Trophoblast cell (in vitro differentiated cells and primary cell): ENCODE data around the gene SH3TC2.

Experiments used
- DNase-seq, 2 donors: peaks; one replicate each; pipeline ENCODE4 v3.0.0-alpha.2; 2016
- H2AFZ ChIP-seq: 2 replicates; pipeline ENCODE4 v1.6.1; 2013; ENCODE audit warnings: low read length, moderate library complexity, mild to moderate bottlenecking; ENCODE audit not compliant: insufficient read depth, poor library complexity
- H2AK5ac ChIP-seq: 2 replicates; pipeline ENCODE4 v1.6.1; 2013; ENCODE audit warnings: mild to moderate bottlenecking, low read length
- H2BK120ac ChIP-seq: 2 replicates; pipeline ENCODE4 v1.6.1; 2013; ENCODE audit warnings: low read length, mild to moderate bottlenecking, moderate library complexity; ENCODE audit not compliant: insufficient read depth, poor library complexity
- H2BK12ac ChIP-seq: 2 replicates; pipeline ENCODE4 v1.6.1; 2013; ENCODE audit warnings: mild to moderate bottlenecking, low read length, moderate library complexity
- H2BK5ac ChIP-seq: 2 replicates; pipeline ENCODE4 v1.6.1; 2013; ENCODE audit warnings: low read length, low read depth, moderate library complexity, mild to moderate bottlenecking; ENCODE audit not compliant: poor library complexity
- H3K14ac ChIP-seq: 2 replicates; pipeline ENCODE4 v1.6.1; 2013; ENCODE audit warnings: mild to moderate bottlenecking, low read length
- H3K18ac ChIP-seq: 2 replicates; pipeline ENCODE4 v1.6.1; 2013; ENCODE audit warnings: mild to moderate bottlenecking, low read length
- H3K23ac ChIP-seq: 2 replicates; pipeline ENCODE4 v1.6.1; 2013; ENCODE audit warnings: low read length
- H3K27ac ChIP-seq: 2 replicates; pipeline ENCODE4 v1.5.1; 2013; ENCODE audit warnings: low read depth, mild to moderate bottlenecking, inconsistent platforms, low read length, moderate library complexity
- H3K27me3 ChIP-seq: 2 replicates; pipeline ENCODE4 v1.6.1; 2013; ENCODE audit warnings: inconsistent platforms, mild to moderate bottlenecking, low read length, moderate library complexity; ENCODE audit not compliant: insufficient read depth
- H3K36me3 ChIP-seq, 2 experiments: 1 replicate in 1 of 2; 2 replicates in 1 of 2; pipeline ENCODE4 v1.6.1; 2013; ENCODE audit warnings: low read length in 2 of 2, mild to moderate bottlenecking in 2 of 2, moderate library complexity in 1 of 2; ENCODE audit not compliant: insufficient read depth in 2 of 2, control insufficient read depth in 1 of 2
- H3K4ac ChIP-seq: 2 replicates; pipeline ENCODE4 v1.6.1; 2013; ENCODE audit warnings: low read depth, mild to moderate bottlenecking, low read length, moderate library complexity
- H3K4me1 ChIP-seq, 2 experiments: 1 replicate in 1 of 2; 2 replicates in 1 of 2; pipeline ENCODE4 v1.6.1; 2013; ENCODE audit warnings: low read length in 2 of 2, mild to moderate bottlenecking in 2 of 2, moderate library complexity in 1 of 2; ENCODE audit not compliant: insufficient read depth in 2 of 2, control insufficient read depth in 1 of 2
- H3K4me2 ChIP-seq: 2 replicates; pipeline ENCODE4 v1.6.1; 2013; ENCODE audit warnings: inconsistent platforms, mild to moderate bottlenecking, low read length, moderate library complexity
- H3K4me3 ChIP-seq: 2 replicates; pipeline ENCODE4 v1.5.1; 2013; ENCODE audit warnings: mild to moderate bottlenecking, low read depth, low read length, inconsistent platforms
- H3K79me1 ChIP-seq: one replicate; pipeline ENCODE4 v1.6.1; 2013; ENCODE audit warnings: low read length
- H3K79me2 ChIP-seq: 2 replicates; pipeline ENCODE4 v1.6.1; 2013; ENCODE audit warnings: low read length, mild to moderate bottlenecking; ENCODE audit not compliant: control insufficient read depth, insufficient read depth, poor library complexity
- H3K9ac ChIP-seq: 2 replicates; pipeline ENCODE4 v1.6.1; 2013; ENCODE audit warnings: mild to moderate bottlenecking, low read length
- H3K9me3 ChIP-seq: 2 replicates; pipeline ENCODE4 v1.6.1; 2013; ENCODE audit warnings: low read depth, mild to moderate bottlenecking, control low read depth, inconsistent platforms, low read length; ENCODE audit not compliant: insufficient read depth
- H4K12ac ChIP-seq: 2 replicates; pipeline ENCODE4 v1.6.1; 2013; ENCODE audit warnings: low read depth, mild to moderate bottlenecking, low read length, moderate library complexity
- H4K8ac ChIP-seq: 2 replicates; pipeline ENCODE4 v1.6.1; 2013; ENCODE audit warnings: low read depth, mild to moderate bottlenecking, low read length, moderate library complexity
- H4K91ac ChIP-seq: one replicate; pipeline ENCODE4 v1.6.1; 2013; ENCODE audit warnings: low read depth, mild to moderate bottlenecking, low read length, moderate library complexity
- WGBS: extraction: QIAGEN DNeasy Blood & Tissue Kit; methylation state at CpG from one replicate; pipeline ENCODE4 v1.1.7; 2013; ENCODE audit warnings: missing lambda C conversion rate; ENCODE audit not compliant: insufficient read length, insufficient coverage; ENCODE audit errors: extremely low coverage; 5-methylcytosine and 5-hydroxymethylcytosine counted together

The SH3TC2 gene

GRCh38 chr5:149047462-149047861, 15.4 kb downstream of the SH3TC2 start:
- Histone ChIP-seq H2BK5ac (no peak overlapping the region), H2BK120ac (no peak overlapping the region), H2BK12ac (no peak overlapping the region), H4K12ac (no peak overlapping the region), H3K9me3 (no peaks in the 10 kb centered on the region), H3K27me3 (no peaks in the 10 kb centered on the region), H3K14ac (no peak overlapping the region), H3K4me2 (no peak overlapping the region), H4K8ac (no peak overlapping the region), H3K4me1 (no peaks in the 10 kb centered on the region), H4K91ac (no peak overlapping the region), H2AFZ (no peak overlapping the region), H3K4me3 (no peak overlapping the region), H3K27ac (no peak overlapping the region), H3K36me3 (no peaks in the 10 kb centered on the region), H3K4ac (no peak overlapping the region), H3K9ac (no peak overlapping the region), H3K79me2 (no peaks in the 10 kb centered on the region), H3K23ac (no peak overlapping the region), H2AK5ac (no peak overlapping the region), H3K18ac (no peak overlapping the region), H3K79me1 (no peaks in the 10 kb centered on the region)
- no CpG with 5 or more reads among the region's 3 CpGs for WGBS
- DNase-seq, result no peak

GRCh38 chr5:149046196-149046829, 16.5 kb downstream of the SH3TC2 start:
- Histone ChIP-seq H3K4me2 (no peak overlapping the region), H3K4ac (no peak overlapping the region), H4K91ac (no peak overlapping the region), H4K12ac (no peak overlapping the region), H3K14ac (no peak overlapping the region), H3K23ac (no peak overlapping the region), H3K4me3 (no peak overlapping the region), H3K79me2 (no peaks in the 10 kb centered on the region), H3K36me3 (no peaks in the 10 kb centered on the region), H4K8ac (no peak overlapping the region), H3K27ac (no peak overlapping the region), H2BK5ac (no peak overlapping the region), H3K9ac (no peak overlapping the region), H3K18ac (no peak overlapping the region), H2BK120ac (no peak overlapping the region), H2AK5ac (no peak overlapping the region), H2AFZ (no peak overlapping the region), H3K79me1 (no peaks in the 10 kb centered on the region), H2BK12ac (no peak overlapping the region), H3K27me3 (no peaks in the 10 kb centered on the region), H3K9me3 (no peaks in the 10 kb centered on the region), H3K4me1 (no peaks in the 10 kb centered on the region)
- no peak for DNase-seq
- no CpG with 5 or more reads among the region's 2 CpGs for WGBS

GRCh38 chr5:149045089-149045460, 17.8 kb downstream of the SH3TC2 start:
- H4K8ac ChIP-seq, result no peak overlapping the region
- H3K79me1 ChIP-seq, result no peaks in the 10 kb centered on the region
- H2BK5ac ChIP-seq, result no peak overlapping the region
- H3K9ac ChIP-seq, result no peak overlapping the region
- no peak overlapping the region for H3K4me2 ChIP-seq
- no peaks in the 10 kb centered on the region for H3K79me2 ChIP-seq
- no peak overlapping the region for H2BK12ac ChIP-seq
- H3K9me3 ChIP-seq, result no peaks in the 10 kb centered on the region
- no peak overlapping the region for H3K4me3 ChIP-seq
- no peak overlapping the region for H3K18ac ChIP-seq
- no peaks in the 10 kb centered on the region for H3K27me3 ChIP-seq
- no peak overlapping the region for H2BK120ac ChIP-seq
- no peak overlapping the region for H3K4ac ChIP-seq
- H3K23ac ChIP-seq, result no peak overlapping the region
- DNase-seq, result no peak
- H3K4me1 ChIP-seq, result no peaks in the 10 kb centered on the region
- no peak overlapping the region for H2AFZ ChIP-seq
- H3K27ac ChIP-seq, result no peak overlapping the region
- H4K91ac ChIP-seq, result no peak overlapping the region
- H4K12ac ChIP-seq, result no peak overlapping the region
- H3K14ac ChIP-seq, result no peak overlapping the region
- H2AK5ac ChIP-seq, result no peak overlapping the region
- H3K36me3 ChIP-seq, result no peaks in the 10 kb centered on the region

DNA sequence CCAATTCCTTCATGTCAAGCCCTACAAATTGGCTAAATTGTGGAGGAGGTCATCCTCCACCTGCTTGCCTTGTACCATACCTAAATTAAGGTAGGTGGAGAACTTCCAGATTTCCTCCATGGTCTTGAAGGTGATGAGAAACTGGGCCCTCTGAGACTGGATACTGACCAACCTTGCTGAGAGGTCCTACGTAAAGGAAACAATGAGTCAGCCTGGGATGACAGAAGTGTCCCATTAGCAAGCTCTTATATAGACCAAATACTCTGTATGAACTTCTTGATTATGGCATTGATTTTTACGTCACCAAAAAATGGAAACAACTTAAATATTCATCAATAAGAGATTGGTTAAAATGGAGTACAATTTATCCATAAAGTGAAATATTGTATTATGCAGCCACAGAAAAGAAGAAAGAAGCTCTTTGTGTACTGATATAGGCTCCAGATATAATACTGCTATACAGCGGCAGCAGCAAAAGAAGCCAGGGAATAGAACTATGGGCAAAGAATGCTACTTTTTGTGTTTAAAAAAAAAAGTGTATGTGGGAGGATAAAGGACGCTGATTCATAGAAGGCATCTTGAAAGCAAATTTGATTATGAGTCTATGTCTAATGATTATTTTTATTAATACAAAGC, 18.3 kb downstream of the SH3TC2 start:
- no peak overlapping the region for H3K27ac ChIP-seq

More for the DNA sequence above, 18.3 kb downstream of the SH3TC2 start:
- Histone ChIP-seq H4K8ac (no peak overlapping the region), H3K4ac (no peak overlapping the region), H2AFZ (no peak overlapping the region), H3K23ac (no peak overlapping the region), H3K79me2 (no peaks in the 10 kb centered on the region), H3K4me3 (no peak overlapping the region), H3K36me3 (no peaks in the 10 kb centered on the region), H4K91ac (no peak overlapping the region), H3K14ac (no peak overlapping the region), H2AK5ac (no peak overlapping the region), H2BK12ac (no peak overlapping the region), H3K27me3 (no peaks in the 10 kb centered on the region), H3K18ac (no peak overlapping the region), H3K79me1 (no peaks in the 10 kb centered on the region), H3K4me1 (no peaks in the 10 kb centered on the region), H3K4me2 (no peak overlapping the region), H3K9me3 (no peaks in the 10 kb centered on the region), H2BK120ac (no peak overlapping the region), H2BK5ac (no peak overlapping the region), H4K12ac (no peak overlapping the region), H3K9ac (no peak overlapping the region)
- DNase-seq, result no peak
- WGBS, result no CpG with 5 or more reads among the region's 4 CpGs
